ENCODE data around the gene LENEP.

The LENEP gene

DNA sequence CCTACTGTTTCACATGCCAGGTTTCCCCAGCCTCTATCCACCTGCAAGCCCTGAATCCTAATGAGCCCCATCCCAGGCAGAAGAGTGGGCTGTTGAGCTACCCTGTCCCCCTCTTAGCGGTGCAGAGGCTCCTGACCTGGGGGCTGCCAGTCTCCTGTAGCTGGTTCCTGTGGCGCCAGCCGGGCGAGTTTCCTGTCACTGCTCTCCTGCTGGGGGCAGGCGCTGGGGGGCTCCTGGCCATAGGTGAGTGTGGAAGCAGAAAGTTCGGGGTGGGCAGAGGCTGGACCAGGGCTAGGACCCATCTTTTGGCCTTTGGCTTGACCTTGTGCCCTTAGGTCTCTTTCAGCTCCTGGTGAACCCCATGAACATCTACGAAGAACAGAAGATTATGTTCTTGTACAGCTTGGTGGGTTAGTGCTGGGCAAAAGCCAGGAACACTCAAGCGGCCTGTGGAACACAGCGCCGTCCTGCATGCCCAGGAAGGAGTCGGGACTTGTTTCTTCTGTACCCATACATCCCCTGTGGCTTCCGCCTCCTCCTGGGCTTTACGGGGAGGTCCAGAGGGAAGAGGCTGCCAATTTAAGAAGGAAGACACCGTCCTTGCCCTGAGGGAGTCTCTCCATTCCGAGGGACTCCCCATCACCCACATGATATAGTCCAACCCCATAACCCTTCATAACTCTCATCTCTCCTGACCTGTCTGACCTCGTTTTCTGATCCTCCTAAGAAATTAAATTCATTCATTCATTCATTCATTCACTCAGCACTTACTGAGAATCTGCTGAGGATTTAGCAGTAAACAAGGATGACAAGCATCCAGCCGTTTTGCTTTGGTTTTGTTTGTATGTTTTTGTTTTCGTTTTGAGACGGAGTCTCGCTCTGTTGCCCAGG, 41.2 kb downstream of the LENEP start:
- Histone ChIP-seq H3F3A (ENCODE audit: insufficient read depth, low read length) (peaks cover 10% of the 10 kb centered on the region), H3K27ac (ENCODE audit: low read length) (no peak overlapping the region), H3K27me3 (replicated peaks; ENCODE audit: insufficient read depth, low read length) (0 out of 2 replicates have a peak, but pooled peaks cover 8% of the 10 kb centered on the region), H3K9ac (ENCODE audit: low read length) (no peak overlapping the region), H4K20me1 (ENCODE audit: insufficient read depth, low read length) (no peaks in the 10 kb centered on the region), H3K9me3 (replicated peaks; ENCODE audit: insufficient read depth, low read length) (no peaks in the 10 kb centered on the region), H3K4me2 (ENCODE audit: low read depth, low read length) (no peak overlapping the region), H3K9me2 (replicated peaks; ENCODE audit: insufficient read depth, low read length) (no peaks in the 10 kb centered on the region), H3K79me2 (ENCODE audit: low read length) (no peaks in the 10 kb centered on the region), H2AFZ (ENCODE audit: low read length) (no peak overlapping the region), H3K36me3 (replicated peaks; ENCODE audit: insufficient read depth, low read length) (no peaks in the 10 kb centered on the region), H3K4me3 (ENCODE audit: low read length) (no peak overlapping the region), H3K4me1 (ENCODE audit: low read length) (peaks cover 16% of the 10 kb centered on the region)
- DNase-seq: no peak
- TF ChIP-seq EZH2 (optimal IDR thresholded peaks at IDR 0.05; ENCODE audit: low read depth, low read length) (no peak), EZH2phosphoT487 (IDR thresholded peaks at IDR 0.05; ENCODE audit: low read length) (no peak)
- TF ChIP-seq, protein P1, sequence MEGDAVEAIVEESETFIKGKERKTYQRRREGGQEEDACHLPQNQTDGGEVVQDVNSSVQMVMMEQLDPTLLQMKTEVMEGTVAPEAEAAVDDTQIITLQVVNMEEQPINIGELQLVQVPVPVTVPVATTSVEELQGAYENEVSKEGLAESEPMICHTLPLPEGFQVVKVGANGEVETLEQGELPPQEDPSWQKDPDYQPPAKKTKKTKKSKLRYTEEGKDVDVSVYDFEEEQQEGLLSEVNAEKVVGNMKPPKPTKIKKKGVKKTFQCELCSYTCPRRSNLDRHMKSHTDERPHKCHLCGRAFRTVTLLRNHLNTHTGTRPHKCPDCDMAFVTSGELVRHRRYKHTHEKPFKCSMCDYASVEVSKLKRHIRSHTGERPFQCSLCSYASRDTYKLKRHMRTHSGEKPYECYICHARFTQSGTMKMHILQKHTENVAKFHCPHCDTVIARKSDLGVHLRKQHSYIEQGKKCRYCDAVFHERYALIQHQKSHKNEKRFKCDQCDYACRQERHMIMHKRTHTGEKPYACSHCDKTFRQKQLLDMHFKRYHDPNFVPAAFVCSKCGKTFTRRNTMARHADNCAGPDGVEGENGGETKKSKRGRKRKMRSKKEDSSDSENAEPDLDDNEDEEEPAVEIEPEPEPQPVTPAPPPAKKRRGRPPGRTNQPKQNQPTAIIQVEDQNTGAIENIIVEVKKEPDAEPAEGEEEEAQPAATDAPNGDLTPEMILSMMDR (IDR thresholded peaks at IDR 0.05; ENCODE audit: low read length): no peak

DNA sequence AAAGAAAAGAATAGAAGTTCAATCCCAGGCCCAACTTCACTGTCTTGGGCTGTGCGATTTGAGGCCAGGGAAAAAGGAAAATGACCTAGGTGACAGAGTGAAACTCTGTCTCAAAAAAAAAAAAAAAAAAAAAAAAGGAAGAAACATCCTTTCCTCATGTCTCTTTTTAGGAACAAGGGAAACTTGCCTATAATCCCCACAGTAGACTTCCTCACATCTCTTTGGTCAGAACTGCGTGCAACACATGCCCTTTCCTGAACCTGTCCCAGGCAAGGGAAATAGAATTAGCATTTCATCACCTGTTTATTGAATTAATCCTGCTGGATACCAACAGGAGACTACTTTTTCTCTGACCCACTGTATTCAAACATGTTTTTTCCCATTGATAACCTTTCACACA, 42.5 kb downstream of the LENEP start:
- no peak overlapping the region for H3K27ac ChIP-seq (ENCODE audit: low read length)
- no peak overlapping the region for H3K4me2 ChIP-seq (ENCODE audit: low read depth, low read length)
- 0 out of 2 replicates have a peak, but pooled peaks cover 8% of the 10 kb centered on the region for H3K27me3 ChIP-seq (replicated peaks; ENCODE audit: insufficient read depth, low read length)
- H2AFZ ChIP-seq (ENCODE audit: low read length): no peak overlapping the region
- peaks cover 10% of the 10 kb centered on the region for H3F3A ChIP-seq (ENCODE audit: insufficient read depth, low read length)
- H4K20me1 ChIP-seq (ENCODE audit: insufficient read depth, low read length): no peaks in the 10 kb centered on the region
- no peaks in the 10 kb centered on the region for H3K79me2 ChIP-seq (ENCODE audit: low read length)
- peaks cover 16% of the 10 kb centered on the region for H3K4me1 ChIP-seq (ENCODE audit: low read length)
- DNase-seq: no peak
- H3K9me2 ChIP-seq (replicated peaks; ENCODE audit: insufficient read depth, low read length): no peaks in the 10 kb centered on the region
- H3K9ac ChIP-seq (ENCODE audit: low read length): no peak overlapping the region
- TF ChIP-seq, protein P1 (IDR thresholded peaks at IDR 0.05; ENCODE audit: low read length): no peak
- H3K4me3 ChIP-seq (ENCODE audit: low read length): no peak overlapping the region
- no peaks in the 10 kb centered on the region for H3K9me3 ChIP-seq (replicated peaks; ENCODE audit: insufficient read depth, low read length)
- no peaks in the 10 kb centered on the region for H3K36me3 ChIP-seq (replicated peaks; ENCODE audit: insufficient read depth, low read length)

DNA sequence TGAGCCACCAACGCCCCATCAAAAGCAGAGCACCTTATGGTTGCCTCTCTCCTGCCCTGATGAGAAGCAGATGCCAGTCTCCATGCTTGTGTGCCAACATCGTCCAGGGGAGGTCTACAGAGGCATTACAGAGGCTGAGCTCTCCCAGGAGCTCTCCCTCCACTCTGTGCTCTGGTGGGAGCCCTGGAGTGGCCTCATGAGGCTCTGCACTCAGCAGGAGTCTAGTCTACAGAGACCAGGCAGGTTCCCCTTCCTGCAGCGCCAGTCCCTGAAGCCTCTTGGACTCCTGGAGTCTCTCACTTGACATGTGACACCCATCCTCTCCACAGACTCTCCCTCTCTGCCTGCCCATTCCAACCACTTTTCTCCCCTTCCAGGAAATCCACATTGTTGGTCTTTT, 43.7 kb downstream of the LENEP start:
- DNase-seq: no peak
- no peak overlapping the region for H3K4me2 ChIP-seq (ENCODE audit: low read depth, low read length)
- no peaks in the 10 kb centered on the region for H3K9me2 ChIP-seq (replicated peaks; ENCODE audit: insufficient read depth, low read length)

More for the DNA sequence above, 43.7 kb downstream of the LENEP start:
- no peaks in the 10 kb centered on the region for H3K9me3 ChIP-seq (replicated peaks; ENCODE audit: insufficient read depth, low read length)
- H3F3A ChIP-seq (ENCODE audit: insufficient read depth, low read length): peaks cover 10% of the 10 kb centered on the region
- H3K79me2 ChIP-seq (ENCODE audit: low read length): no peaks in the 10 kb centered on the region
- 0 out of 2 replicates have a peak, but pooled peaks cover 5% of the 10 kb centered on the region for H3K27me3 ChIP-seq (replicated peaks; ENCODE audit: insufficient read depth, low read length)
- H4K20me1 ChIP-seq (ENCODE audit: insufficient read depth, low read length): no peaks in the 10 kb centered on the region
- H3K36me3 ChIP-seq (replicated peaks; ENCODE audit: insufficient read depth, low read length): no peaks in the 10 kb centered on the region
- peaks cover 16% of the 10 kb centered on the region for H3K4me1 ChIP-seq (ENCODE audit: low read length)
- no peak for TF ChIP-seq EZH2 (optimal IDR thresholded peaks at IDR 0.05; ENCODE audit: low read depth, low read length)
- TF ChIP-seq, protein P1 (IDR thresholded peaks at IDR 0.05; ENCODE audit: low read length): no peak
- TF ChIP-seq EZH2phosphoT487 (IDR thresholded peaks at IDR 0.05; ENCODE audit: low read length): no peak
- H3K4me3 ChIP-seq (ENCODE audit: low read length): no peak overlapping the region
- no peak overlapping the region for H2AFZ ChIP-seq (ENCODE audit: low read length)
- H3K9ac ChIP-seq (ENCODE audit: low read length): no peak overlapping the region
- H3K27ac ChIP-seq (ENCODE audit: low read length): no peak overlapping the region
